Hematopoietic multipotent progenitor cell treated with erythropoietin and hydrocortisone succinate and interleukin-3 and kit ligand, for 8 days (in vitro differentiated cells): Measurements from ENCODE around the gene TRA2B.
A peak's percentile ranks its signal among the peaks of the same experiment; 100 is the strongest.

Source experiments
- DNase-seq: peaks from one replicate; pipeline ENCODE4 v3.0.0-alpha.2; 2015

TRA2B gene

GRCh38 chr3:185949515-185949914 is 11.7 kb upstream of the TRA2B start:
- DNase-seq = no peak

DNA sequence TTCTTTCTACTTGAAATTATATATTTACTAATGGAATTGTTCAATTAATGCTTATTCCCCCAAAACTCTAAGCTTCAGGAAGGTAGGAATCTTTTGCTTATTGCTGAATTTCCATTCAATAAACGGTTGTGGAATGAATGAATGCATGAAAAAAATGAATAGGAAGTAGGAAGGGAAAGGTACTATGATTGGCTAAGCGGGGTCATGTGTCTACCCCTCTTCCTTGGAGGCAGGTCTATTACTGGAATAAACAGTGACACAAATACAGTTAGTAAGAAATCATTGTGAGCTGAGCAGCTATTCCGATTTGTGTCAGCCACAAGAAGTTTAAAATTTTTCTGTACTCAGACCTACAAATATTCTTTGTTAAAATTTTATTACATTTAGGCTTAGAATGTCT is 10.5 kb upstream of the TRA2B start:
- DNase-seq = no peak

- no peak for DNase-seq
Observed at GRCh38 chr3:185943760-185944106, 5.9 kb upstream of the TRA2B start.

DNA sequence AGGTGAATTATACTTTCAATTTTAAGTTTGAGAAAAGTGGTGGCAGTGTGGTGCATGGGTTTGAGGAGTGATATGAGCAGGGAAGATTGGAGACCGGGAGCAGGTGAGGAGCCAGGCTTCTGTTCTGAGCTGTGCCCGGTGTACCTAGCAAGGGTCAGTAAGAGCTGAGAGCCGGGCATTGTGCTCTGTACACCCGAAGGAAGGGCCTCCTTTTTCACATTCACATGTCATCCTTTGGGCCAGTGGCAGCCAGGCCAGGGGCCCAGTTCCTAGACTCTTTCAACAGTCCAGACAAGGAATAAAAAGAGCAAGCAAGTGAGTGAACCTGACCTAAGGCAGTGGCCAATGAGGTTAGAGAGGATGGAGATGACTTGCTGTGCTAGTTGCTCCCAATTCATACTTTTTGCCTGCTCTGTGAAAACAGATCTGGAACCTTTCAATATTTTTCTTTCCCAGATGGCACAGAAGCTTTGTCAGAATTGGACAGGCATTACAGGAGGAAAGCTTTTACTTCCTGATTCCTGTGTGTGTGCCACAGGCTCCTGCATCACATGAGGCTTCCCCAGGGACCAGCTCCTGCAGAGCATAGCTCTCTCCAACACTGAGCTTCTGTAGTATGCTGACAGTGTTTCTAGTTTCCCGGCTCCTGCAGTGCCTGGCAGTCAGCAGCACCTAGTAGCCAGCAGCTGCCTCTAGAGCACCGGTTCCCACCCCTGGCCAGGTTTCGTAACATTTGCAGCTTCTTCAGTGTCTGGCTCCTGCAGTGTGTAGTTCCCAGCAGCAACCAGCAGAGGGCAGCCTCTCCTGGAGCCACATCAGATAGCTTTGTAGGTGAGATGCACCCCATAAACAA is 5.3 kb upstream of the TRA2B start:
- peak; percentile 83 for DNase-seq

DNA sequence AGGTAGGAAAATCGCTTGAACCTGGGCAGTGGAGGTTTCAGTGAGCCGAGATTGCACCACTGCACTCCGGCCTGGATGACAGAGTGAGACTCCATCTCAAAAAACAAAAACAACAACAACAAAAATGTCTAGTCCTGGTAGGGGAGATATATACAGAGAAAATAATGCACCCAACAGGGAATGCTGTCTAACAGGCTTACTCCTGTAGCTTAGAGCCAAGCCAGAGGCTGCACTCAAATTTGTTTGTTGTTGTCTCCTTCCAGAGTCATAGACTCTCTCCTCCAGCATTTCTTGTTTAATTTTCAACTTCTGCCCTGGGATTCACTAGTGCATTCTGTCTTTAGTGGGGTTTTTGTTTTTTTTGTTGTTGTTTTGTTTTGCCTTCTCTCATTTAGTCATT is 4.6 kb upstream of the TRA2B start:
- DNase-seq = no peak

DNA sequence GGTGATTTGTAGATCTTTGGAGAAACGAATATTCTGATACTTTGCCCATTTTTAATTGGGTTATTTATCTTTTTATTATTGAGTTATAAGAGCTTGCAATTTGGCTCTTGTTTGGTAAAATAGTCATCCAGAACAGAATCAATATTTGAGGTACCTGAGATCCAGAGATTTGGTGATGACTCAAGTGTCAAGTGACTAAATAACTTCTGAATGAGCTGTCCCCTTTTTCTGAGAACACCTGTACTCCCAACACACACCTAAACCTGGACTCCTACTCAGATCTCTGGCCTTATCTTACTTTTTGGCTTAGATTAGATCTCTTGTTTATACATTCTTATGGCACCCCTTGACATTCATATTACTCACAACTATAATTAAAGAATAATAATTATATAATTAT is 3.1 kb upstream of the TRA2B start:
- DNase-seq = no peak

GRCh38 chr3:185939721-185940120 is 1.9 kb upstream of the TRA2B start:
- DNase-seq = no peak

- DNase-seq = peak; percentile 88
Observed at GRCh38 chr3:185936814-185937688, 763 bp downstream of the TRA2B start.

DNA sequence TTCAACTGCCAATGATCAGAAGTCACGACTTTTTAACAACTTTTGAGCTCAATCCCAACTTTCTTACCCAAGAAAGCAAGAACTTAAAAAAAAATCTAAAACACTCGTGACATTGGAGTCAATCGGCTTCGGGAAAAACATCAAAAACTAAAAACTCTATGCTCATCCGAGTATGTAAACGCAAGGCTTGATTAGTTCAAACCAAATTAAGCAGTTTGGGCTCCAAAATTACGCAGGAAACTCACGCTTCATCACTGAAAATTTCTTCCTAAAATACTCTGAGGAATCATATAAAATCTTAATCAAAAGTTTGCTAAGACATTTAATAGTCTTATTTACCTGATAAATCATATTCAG is 1.6 kb downstream of the TRA2B start:
- no peak for DNase-seq

DNA sequence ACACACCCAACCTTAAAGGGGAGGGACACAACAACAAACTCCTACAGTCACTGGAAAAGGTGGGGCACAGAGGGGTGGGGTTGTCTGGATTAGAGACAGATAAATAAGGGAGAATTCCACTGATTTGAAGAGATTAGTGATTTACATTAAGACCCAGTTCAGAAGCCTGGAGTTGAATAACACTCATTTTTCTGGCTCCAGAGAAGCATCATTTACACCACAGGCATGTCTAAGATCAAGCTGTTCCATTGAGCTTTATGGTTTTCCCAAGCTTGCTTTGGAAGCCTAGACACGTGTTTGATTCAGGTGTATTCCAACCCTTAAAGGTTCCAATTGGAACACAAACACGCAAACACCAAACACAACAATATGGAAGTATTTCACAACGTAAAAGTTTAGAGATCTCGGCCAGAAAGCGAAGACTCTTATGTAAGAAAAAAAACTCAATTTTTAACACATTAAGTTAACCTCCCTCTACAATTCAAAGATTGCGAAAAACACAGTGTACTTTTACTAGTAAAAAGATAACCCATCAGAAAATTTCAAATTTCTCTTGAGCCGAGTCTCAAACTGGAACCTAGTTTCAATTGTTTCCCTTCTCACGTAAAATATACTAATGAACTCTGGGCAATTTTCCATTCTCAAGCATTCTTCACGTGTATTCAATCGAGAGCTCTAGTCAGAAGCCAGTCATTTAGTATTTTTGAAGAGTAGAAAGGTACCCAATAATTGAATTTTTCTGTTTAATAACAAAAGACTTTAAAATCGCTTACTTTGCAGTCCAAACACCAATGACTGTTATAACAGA is 2.1 kb downstream of the TRA2B start:
- DNase-seq = no peak

DNA sequence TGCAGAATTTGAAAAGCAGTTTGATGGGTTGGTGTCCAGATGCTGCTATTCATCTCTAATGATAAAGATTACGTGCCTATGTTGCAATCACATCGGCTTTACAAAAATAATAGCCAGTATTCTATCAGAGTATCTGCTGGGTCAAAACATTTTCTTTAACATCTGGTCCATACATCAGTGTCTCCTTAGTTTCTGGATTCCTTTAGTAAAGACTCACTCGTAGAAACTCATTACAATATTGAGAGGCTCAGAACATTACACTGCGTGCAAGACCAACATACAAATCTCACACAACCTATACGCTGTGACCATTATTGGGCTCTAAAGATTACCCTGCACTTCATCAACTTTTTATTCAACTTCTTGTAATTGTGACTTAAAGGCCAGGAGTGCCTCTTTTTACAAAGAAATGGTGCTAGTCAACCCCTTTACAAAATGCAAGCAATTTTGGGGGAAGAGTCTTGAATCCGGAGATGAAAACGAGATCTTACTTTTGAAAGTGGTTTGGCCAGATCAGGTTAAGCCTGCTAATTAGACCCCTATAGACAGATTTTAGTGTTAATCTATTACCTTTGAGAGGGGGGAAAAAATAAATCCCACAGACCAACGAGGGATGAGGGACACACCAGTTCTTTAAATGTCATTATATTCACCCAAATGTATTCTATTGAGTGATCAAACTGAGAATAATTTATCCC is 2.9 kb downstream of the TRA2B start:
- no peak for DNase-seq

DNA sequence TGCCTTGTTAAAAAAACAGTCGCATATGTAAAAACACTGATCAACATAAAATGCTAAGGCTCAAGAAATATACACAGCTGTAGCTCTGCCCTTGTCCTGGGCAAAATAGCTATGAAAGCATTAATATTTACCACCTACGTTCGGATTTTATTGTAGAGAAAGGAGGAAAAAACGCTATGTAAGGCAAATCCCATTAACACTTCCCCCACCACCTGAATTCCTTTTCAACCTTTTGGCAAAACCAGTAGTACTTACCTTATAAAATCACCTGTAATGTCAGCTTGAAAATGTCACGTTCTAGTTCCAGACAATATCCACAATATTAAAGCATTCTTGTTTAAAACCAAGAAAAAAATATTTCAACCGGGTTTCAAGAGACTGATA is 3.6 kb downstream of the TRA2B start:
- no peak for DNase-seq

DNA sequence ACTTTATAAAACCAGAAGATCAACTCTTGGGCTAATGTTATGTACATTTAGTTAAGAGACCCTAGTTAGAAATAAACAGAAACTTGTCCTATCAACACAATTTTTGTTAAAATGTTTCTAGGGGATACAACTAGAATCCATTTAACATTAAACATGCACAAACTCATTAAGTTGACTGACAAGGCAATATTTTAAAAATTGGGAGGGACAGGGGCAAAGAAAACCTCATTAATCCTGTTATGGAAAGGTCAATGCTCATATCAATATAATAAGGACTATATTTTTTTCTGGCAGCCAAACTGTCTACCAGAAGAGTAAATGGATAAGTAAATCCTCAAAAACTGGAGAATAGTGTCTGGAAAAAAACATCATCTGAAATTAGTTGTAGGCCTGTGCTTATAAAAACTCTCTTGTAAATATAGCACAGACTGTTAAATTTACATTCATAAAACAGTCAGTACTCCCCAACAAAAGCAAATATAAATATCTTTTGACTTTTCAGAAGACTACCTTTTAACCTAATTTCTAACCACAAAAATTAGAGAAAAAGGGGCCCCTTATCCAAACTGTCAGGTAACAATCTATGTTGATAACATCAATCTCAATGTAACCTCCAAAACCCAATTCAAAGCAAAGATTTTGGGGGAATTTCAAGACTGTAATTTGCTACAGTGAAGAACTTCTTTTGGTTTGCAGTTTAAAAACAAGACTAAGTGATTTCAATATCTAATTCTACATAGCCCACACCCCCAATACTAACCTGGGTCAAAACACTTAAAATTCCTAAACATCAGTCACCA is 4.2 kb downstream of the TRA2B start:
- no peak for DNase-seq

DNA sequence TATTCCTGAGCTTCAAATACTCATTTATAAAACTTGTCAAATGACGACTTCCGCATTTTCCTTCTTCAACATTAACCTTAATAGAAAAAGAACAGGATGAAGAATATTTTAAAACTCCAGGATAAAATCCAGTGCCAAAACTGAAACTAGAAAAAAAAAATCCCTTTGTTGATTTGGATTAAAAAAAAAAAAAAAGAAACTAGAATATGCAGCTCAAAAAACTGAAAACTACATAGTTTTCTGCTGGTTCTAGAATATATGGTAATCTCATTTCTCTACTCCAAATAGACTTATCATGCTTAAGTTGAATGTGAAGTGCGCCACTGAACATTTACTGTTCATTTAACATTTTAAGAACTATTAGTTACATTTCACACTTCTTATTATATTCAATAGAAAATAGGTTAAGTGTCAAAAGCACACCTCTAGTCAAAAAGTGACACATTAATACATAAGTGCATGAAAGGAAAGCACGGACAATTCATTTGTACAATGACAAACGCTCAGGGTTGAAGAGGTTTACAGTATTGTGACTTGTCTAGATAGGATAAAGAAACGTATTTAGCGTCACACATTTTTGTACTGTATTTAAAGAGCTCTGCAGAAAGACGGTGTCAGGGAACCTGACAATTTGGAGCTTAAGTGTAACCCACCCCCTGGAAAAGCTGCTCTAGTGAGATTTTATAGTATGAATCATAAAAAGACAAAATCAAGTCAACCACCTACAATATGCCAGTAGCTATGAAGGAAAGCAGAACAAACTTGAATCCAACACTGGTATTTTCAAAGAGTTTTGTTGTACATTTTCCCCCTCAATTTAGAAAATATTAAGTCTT is 5.8 kb downstream of the TRA2B start:
- no peak for DNase-seq

DNA sequence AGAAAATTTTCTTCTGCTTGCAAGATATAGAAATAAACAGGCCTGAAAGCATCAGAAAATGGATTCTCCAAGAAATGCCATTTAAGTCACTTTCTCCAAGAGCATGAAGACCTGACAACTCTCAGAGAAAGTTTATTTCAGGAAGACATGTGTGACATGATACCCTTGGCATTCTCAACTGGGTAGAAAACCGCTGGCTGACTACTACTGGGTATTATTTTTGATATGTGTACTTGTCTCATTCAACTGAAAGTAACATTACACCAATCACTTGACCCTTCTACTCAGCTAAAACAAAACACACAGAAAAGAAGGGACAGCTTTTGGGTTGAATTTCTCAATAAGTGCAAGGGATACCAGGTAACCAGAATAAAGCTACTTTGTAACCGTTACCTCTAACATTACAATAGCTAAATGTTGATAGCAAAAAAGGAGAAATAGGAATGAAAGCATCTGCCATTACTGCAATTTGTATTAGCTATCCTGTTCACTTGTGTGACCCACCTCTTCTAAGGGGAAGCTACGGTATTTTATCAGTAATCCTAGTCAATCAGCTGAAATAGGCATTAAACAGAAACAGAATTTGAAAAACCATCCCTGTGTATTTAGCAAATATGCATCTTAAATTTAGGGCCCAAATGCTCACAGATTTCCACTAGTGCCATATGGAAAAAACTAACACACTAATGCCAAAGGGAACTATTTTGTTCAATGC is 7.3 kb downstream of the TRA2B start:
- DNase-seq = no peak

- no peak for DNase-seq
Observed at GRCh38 chr3:185929192-185930151, 8.3 kb downstream of the TRA2B start.

- no peak for DNase-seq
Observed at GRCh38 chr3:185928496-185928895, 9.3 kb downstream of the TRA2B start.

- no peak for DNase-seq
Observed at GRCh38 chr3:185927501-185928200, 10.2 kb downstream of the TRA2B start.
